Mammary epithelial cell (primary cell): Measurements from ENCODE around the gene CCDC13.

ENCODE experiments used
- CTCF ChIP-seq, 2 donors: IDR thresholded peaks in 1 of 2; conservative IDR thresholded peaks in 1 of 2; 2 replicates each; pipeline ENCODE4 v1.5.1; 2011 to 2012; ENCODE audit warnings: inconsistent platforms in 2 of 2, low read length in 2 of 2, mild to moderate bottlenecking in 2 of 2, control low read depth in 1 of 2, low read depth in 1 of 2; ENCODE audit not compliant: insufficient read depth in 1 of 2; ENCODE audit errors: extremely low read depth in 1 of 2
- EZH2 ChIP-seq: IDR thresholded peaks from 2 replicates; pipeline ENCODE4 v1.6.1; 2012; ENCODE audit warnings: low read length, inconsistent platforms, borderline replicate concordance

GRCh38 chr3:42745291-42745745, 27.7 kb downstream of the CCDC13 start:
- TF ChIP-seq CTCF (conservative IDR thresholded peaks at IDR 0.05 in 1 of 2, IDR thresholded peaks at IDR 0.05 in 1 of 2; ENCODE audit: extremely low read depth in 1 of 2, insufficient read depth in 1 of 2, low read depth in 1 of 2, low read length in 2 of 2) (no peak), EZH2 (no peak)
